ENCODE data around the gene HK1. TPM values are rescaled to one million over a fixed set of nuclear protein-coding genes. Genes with fewer than 3 reads are reported as not detected.

Gene HK1
- total and polyA plus RNA-seq, 2 experiments from 2014 or later: 31.1 to 42.5 TPM

DNA sequence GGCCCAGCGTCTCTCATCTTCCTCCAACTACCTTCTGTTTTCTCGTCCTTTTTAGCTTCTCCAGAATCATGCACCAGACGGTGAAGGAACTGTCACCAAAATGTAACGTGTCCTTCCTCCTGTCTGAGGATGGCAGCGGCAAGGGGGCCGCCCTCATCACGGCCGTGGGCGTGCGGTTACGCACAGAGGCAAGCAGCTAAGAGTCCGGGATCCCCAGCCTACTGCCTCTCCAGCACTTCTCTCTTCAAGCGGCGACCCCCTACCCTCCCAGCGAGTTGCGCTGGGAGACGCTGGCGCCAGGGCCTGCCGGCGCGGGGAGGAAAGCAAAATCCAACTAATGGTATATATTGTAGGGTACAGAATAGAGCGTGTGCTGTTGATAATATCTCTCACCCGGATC, 122.6 kb downstream of the HK1 start:
- no peaks in the 10 kb centered on the region for H3K27me3 ChIP-seq
- 94% methylated on average over 23 of the region's 23 CpGs for WGBS (ENCODE audit: low lambda C conversion rate, missing lambda C conversion rate)
- no peak overlapping the region for H3K4me3 ChIP-seq
- no peaks in the 10 kb centered on the region for H3K79me2 ChIP-seq
- no peak overlapping the region for H3K27ac ChIP-seq
- H3K9me2 ChIP-seq (replicated peaks; ENCODE audit: insufficient read depth): no peaks in the 10 kb centered on the region
- TF ChIP-seq EZH2phosphoT487 (IDR thresholded peaks at IDR 0.05; ENCODE audit: low read depth, severe bottlenecking, unreplicated experiment) (no peak), CTCF (IDR thresholded peaks at IDR 0.05; ENCODE audit: poor library complexity) (no peak), EZH2 (IDR thresholded peaks at IDR 0.05; ENCODE audit: borderline replicate concordance) (no peak)
- H3K36me3 ChIP-seq (replicated peaks; ENCODE audit: insufficient read depth, low read depth): no peaks in the 10 kb centered on the region
- no peaks in the 10 kb centered on the region for H4K20me1 ChIP-seq (ENCODE audit: insufficient read depth, poor library complexity, severe bottlenecking)
- H2AFZ ChIP-seq: no peak overlapping the region
- DNase-seq (ENCODE audit: low spot score): no peak
- no peaks in the 10 kb centered on the region for H3K4me1 ChIP-seq (ENCODE audit: insufficient read depth)
- no peaks in the 10 kb centered on the region for H3K9me3 ChIP-seq (ENCODE audit: low read depth)
- H3K4me2 ChIP-seq: no peak overlapping the region

DNA sequence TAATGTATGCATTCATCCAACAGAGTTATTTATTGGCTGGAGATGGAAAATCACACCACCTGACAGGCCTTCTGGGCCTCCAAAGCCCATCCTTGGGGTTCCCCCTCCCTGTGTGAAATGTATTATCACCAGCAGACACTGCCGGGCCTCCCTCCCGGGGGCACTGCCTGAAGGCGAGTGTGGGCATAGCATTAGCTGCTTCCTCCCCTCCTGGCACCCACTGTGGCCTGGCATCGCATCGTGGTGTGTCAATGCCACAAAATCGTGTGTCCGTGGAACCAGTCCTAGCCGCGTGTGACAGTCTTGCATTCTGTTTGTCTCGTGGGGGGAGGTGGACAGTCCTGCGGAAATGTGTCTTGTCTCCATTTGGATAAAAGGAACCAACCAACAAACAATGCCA, 123.1 kb downstream of the HK1 start:
- no peaks in the 10 kb centered on the region for H3K9me2 ChIP-seq (replicated peaks; ENCODE audit: insufficient read depth)
- 96% methylated on average over 11 of the region's 11 CpGs for WGBS (ENCODE audit: low lambda C conversion rate, missing lambda C conversion rate)
- no peak for DNase-seq (ENCODE audit: low spot score)
- H4K20me1 ChIP-seq (ENCODE audit: insufficient read depth, poor library complexity, severe bottlenecking): no peaks in the 10 kb centered on the region
- no peak overlapping the region for H2AFZ ChIP-seq
- H3K36me3 ChIP-seq (replicated peaks; ENCODE audit: insufficient read depth, low read depth): no peaks in the 10 kb centered on the region
- H3K4me3 ChIP-seq: no peak overlapping the region
- H3K79me2 ChIP-seq: no peaks in the 10 kb centered on the region
- no peak overlapping the region for H3K4me2 ChIP-seq
- H3K4me1 ChIP-seq (ENCODE audit: insufficient read depth): no peaks in the 10 kb centered on the region
- TF ChIP-seq CTCF (IDR thresholded peaks at IDR 0.05; ENCODE audit: poor library complexity): no peak
- TF ChIP-seq EZH2phosphoT487 (IDR thresholded peaks at IDR 0.05; ENCODE audit: low read depth, severe bottlenecking, unreplicated experiment): no peak
- no peak for TF ChIP-seq EZH2 (IDR thresholded peaks at IDR 0.05; ENCODE audit: borderline replicate concordance)
- no peak overlapping the region for H3K27ac ChIP-seq
- no peaks in the 10 kb centered on the region for H3K9me3 ChIP-seq (ENCODE audit: low read depth)
- H3K27me3 ChIP-seq: no peaks in the 10 kb centered on the region

GRCh38 chr10:69402386-69402785, 124.1 kb downstream of the HK1 start:
- Histone ChIP-seq H3K36me3 (replicated peaks; ENCODE audit: insufficient read depth, low read depth) (no peaks in the 10 kb centered on the region), H3K4me2 (no peak overlapping the region), H3K4me1 (ENCODE audit: insufficient read depth) (no peaks in the 10 kb centered on the region), H3K79me2 (no peaks in the 10 kb centered on the region), H4K20me1 (ENCODE audit: insufficient read depth, poor library complexity, severe bottlenecking) (no peaks in the 10 kb centered on the region), H3K9me3 (ENCODE audit: low read depth) (no peaks in the 10 kb centered on the region), H3K27ac (no peak overlapping the region), H2AFZ (no peak overlapping the region), H3K9me2 (replicated peaks; ENCODE audit: insufficient read depth) (no peaks in the 10 kb centered on the region), H3K27me3 (no peaks in the 10 kb centered on the region), H3K4me3 (no peak overlapping the region)
- no peak for DNase-seq (ENCODE audit: low spot score)
- TF ChIP-seq EZH2 (IDR thresholded peaks at IDR 0.05; ENCODE audit: borderline replicate concordance) (no peak), EZH2phosphoT487 (IDR thresholded peaks at IDR 0.05; ENCODE audit: low read depth, severe bottlenecking, unreplicated experiment) (no peak), CTCF (IDR thresholded peaks at IDR 0.05; ENCODE audit: poor library complexity) (no peak)
- 81% methylated on average over 6 of the region's 6 CpGs for WGBS (ENCODE audit: low lambda C conversion rate, missing lambda C conversion rate)

DNA sequence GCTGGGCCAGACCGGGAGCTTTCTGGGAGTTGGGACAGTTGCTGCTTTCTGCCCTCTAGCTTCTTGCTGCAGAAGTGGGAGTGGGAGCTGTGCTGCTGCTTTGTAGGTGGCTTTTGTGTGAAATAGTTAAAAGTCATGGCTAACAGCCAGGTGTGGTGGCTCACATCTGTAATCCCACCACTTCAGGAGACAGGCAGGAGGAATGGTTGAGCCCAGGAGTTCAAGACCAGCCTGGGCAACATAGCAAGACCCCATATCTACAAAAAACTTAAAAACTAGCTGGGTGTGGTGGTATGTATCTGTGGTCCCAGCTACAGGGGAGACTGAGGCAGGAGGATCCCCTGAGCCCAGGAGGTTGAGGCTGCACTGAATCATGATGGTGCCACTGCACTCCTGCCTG, 124.8 kb downstream of the HK1 start:
- no peak for TF ChIP-seq EZH2phosphoT487 (IDR thresholded peaks at IDR 0.05; ENCODE audit: low read depth, severe bottlenecking, unreplicated experiment)
- TF ChIP-seq EZH2 (IDR thresholded peaks at IDR 0.05; ENCODE audit: borderline replicate concordance): no peak
- no peak for TF ChIP-seq CTCF (IDR thresholded peaks at IDR 0.05; ENCODE audit: poor library complexity)

More for the DNA sequence above, 124.8 kb downstream of the HK1 start:
- no peaks in the 10 kb centered on the region for H3K79me2 ChIP-seq
- H3K9me2 ChIP-seq (replicated peaks; ENCODE audit: insufficient read depth): no peaks in the 10 kb centered on the region
- H3K9me3 ChIP-seq (ENCODE audit: low read depth): no peaks in the 10 kb centered on the region
- H3K4me1 ChIP-seq (ENCODE audit: insufficient read depth): peaks cover 2% of the 10 kb centered on the region
- no peak overlapping the region for H3K4me2 ChIP-seq
- H3K4me3 ChIP-seq: no peak overlapping the region
- no peak overlapping the region for H3K27ac ChIP-seq
- DNase-seq (ENCODE audit: low spot score): no peak
- no peak overlapping the region for H2AFZ ChIP-seq
- no peaks in the 10 kb centered on the region for H3K27me3 ChIP-seq
- H3K36me3 ChIP-seq (replicated peaks; ENCODE audit: insufficient read depth, low read depth): no peaks in the 10 kb centered on the region
- H4K20me1 ChIP-seq (ENCODE audit: insufficient read depth, poor library complexity, severe bottlenecking): no peaks in the 10 kb centered on the region
- 91% methylated on average over 1 of the region's 1 CpG for WGBS (ENCODE audit: low lambda C conversion rate, missing lambda C conversion rate)

Data from hepatocyte (in vitro differentiated cells).